Esophagus muscularis mucosa (tissue), 4 donors: ENCODE measurements around the gene SYNE1. TPM values are rescaled to one million over a fixed set of nuclear protein-coding genes. Genes with fewer than 3 reads are reported as not detected.

Source experiments
- DNase-seq: peaks from one replicate; pipeline ENCODE4 v3.0.0-alpha.2; 2017; ENCODE audit errors: extremely low spot score
- H3K27ac ChIP-seq, 4 donors: fragments of 200-600 bp; sonication (generic); replicated peaks in 1 of 4; 1 replicate in 3 of 4; 2 replicates in 1 of 4; pipeline ENCODE4 v1.5.1; 2016 to 2019; ENCODE audit warnings: mild to moderate bottlenecking in 1 of 4
- H3K27me3 ChIP-seq, 4 donors: fragments of 200-600 bp; sonication (generic); one replicate each; pipeline versions ENCODE4 v1.5.1 to v1.6.0; 2016 to 2019
- H3K36me3 ChIP-seq, 4 donors: fragments of 200-600 bp; sonication (generic); one replicate each; pipeline ENCODE4 v1.5.1; 2016 to 2019
- H3K4me1 ChIP-seq, 4 donors: fragments of 200-600 bp; sonication (generic); one replicate each; pipeline ENCODE4 v1.5.1; 2016 to 2019
- H3K4me3 ChIP-seq, 4 donors: fragments of 200-600 bp; sonication (generic); 1 replicate in 2 of 4; 2 replicates in 2 of 4; pipeline ENCODE4 v1.5.1; 2016 to 2019; ENCODE audit warnings: mild to moderate bottlenecking in 4 of 4, moderate library complexity in 1 of 4
- H3K9me3 ChIP-seq, 4 donors: fragments of 200-600 bp; sonication (generic); 1 replicate in 3 of 4; 2 replicates in 1 of 4; pipeline ENCODE4 v1.5.1; 2016 to 2019
- EP300 ChIP-seq: sonication (generic); formaldehyde crosslinking; IDR thresholded peaks from one replicate; pipeline ENCODE4 v1.6.1; 2017; ENCODE audit warnings: antibody characterized with exemption
- POLR2A ChIP-seq: fragments of 450-650 bp; IDR thresholded peaks from one replicate; pipeline ENCODE4 v1.6.1; 2017; ENCODE audit warnings: antibody characterized with exemption, moderate library complexity, mild to moderate bottlenecking, low read depth
- POLR2AphosphoS5 ChIP-seq, 2 donors: sonication (generic); formaldehyde crosslinking; IDR thresholded peaks; one replicate each; pipeline ENCODE4 v1.6.1; 2017; ENCODE audit warnings: antibody characterized with exemption in 2 of 2
- WGBS: methylation state at CpG from one replicate; pipeline ENCODE4 v1.1.5; 2018; 5-methylcytosine and 5-hydroxymethylcytosine counted together
- intact Hi-C: fragments of 100-400 bp; cut with DNase I; formaldehyde crosslinking; loops from one replicate; pipeline ENCODE4 v1.15.1; 2023
- total RNA-seq, 4 donors: library from RNA; depleted of rRNA; stranded (reverse); fragments of >200 nt; gene quantifications; one replicate each; pipeline versions ENCODE4 v1.1.0 to v1.2.1, GENCODE V29; 2016
- TF ChIP-seq, protein P1 (sequence below), 3 experiments: fragments of 200-600 bp in 2 of 3; fragments of 450-650 bp in 1 of 3; sonication (generic) in 2 of 3; IDR thresholded peaks; one replicate each; pipeline ENCODE4 v1.5.1; 2017 to 2019; ENCODE audit warnings: antibody characterized with exemption in 3 of 3, mild to moderate bottlenecking in 2 of 3, moderate library complexity in 1 of 3

SYNE1 gene
- total RNA-seq, 4 donors from 2014 or later = 151 to 196 (median 170) TPM

DNA sequence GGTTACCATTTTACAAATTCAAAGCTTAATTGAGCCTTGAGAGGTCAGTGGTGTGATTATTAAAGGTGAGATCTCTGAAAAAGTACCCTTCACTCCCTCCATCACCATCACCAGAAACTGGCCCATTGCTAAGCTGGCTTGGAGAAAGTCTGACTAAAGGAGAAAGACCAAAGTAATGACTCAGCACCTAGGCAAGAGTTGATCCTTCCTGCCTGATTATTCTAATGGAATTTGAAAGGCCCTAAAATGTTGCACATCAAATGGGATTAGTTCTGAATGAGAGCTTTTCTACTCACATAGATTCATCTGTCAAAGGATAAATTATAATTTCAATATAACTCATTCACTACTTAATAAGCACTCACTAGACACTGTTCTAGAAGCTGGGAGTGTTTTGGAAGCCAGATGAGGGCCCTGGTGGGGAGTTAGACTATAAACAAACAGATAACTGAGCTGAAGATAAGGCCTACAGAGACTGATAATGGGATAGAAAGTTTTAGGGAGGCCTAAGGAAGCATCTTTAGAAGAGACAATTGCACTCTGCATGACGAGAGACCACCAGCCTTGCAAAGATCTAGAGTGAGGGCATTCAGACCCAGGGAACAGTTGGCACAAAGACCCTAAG is 366.7 kb downstream of the SYNE1 start:
- Histone ChIP-seq H3K4me1 (peaks cover 54 to 90% (median 89%) of the 10 kb centered on the region in 4 donors), H3K36me3 (peaks cover 0 to 24% (median 7%) of the 10 kb centered on the region in 4 donors), H3K27ac (peak overlapping the region; percentile 77 to 83 (median 80)), H3K27me3 (no peaks in the 10 kb centered on the region), H3K9me3 (no peaks in the 10 kb centered on the region), H3K4me3 (no peak overlapping the region)
- no peak for TF ChIP-seq POLR2A
- TF ChIP-seq, protein P1, sequence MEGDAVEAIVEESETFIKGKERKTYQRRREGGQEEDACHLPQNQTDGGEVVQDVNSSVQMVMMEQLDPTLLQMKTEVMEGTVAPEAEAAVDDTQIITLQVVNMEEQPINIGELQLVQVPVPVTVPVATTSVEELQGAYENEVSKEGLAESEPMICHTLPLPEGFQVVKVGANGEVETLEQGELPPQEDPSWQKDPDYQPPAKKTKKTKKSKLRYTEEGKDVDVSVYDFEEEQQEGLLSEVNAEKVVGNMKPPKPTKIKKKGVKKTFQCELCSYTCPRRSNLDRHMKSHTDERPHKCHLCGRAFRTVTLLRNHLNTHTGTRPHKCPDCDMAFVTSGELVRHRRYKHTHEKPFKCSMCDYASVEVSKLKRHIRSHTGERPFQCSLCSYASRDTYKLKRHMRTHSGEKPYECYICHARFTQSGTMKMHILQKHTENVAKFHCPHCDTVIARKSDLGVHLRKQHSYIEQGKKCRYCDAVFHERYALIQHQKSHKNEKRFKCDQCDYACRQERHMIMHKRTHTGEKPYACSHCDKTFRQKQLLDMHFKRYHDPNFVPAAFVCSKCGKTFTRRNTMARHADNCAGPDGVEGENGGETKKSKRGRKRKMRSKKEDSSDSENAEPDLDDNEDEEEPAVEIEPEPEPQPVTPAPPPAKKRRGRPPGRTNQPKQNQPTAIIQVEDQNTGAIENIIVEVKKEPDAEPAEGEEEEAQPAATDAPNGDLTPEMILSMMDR (IDR thresholded peaks at IDR 0.05) = no peak
- TF ChIP-seq EP300 = no peak
- no peak for TF ChIP-seq POLR2AphosphoS5 (IDR thresholded peaks at IDR 0.05)
- whole genome bisulfite sequencing = 100% methylated on average over 1 of the region's 1 CpG
- no peak for DNase-seq
- intact Hi-C loops = no loop called here

DNA sequence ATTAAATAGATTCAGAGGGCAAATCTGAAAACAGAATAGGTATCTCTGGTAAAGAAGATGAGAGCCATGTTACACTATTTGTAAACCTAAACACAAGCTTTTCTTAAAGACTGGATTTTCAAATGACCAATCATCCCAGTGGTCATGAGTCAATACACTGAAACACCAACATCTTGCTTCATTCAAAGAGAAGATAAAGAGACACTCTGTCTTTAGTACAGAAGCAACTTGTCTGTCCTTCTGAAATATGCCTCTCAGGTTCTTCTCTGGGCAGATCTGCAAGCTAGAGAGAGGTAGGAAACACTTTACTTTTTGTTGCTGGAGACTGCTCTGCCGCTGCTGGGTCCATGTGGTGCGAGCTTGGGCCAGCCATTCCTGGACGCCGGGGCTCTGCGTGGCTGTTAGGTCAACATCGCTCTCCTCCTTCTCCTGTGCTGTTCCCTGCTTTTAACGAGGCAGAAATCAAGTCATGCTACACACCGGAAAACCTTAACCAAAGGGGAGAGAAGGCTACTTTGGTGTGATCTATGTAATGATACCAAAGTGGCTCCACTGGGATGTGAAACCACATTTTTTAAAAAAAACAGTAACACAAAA is 368.2 kb downstream of the SYNE1 start:
- TF ChIP-seq, protein P1 (IDR thresholded peaks at IDR 0.05) = no peak
- TF ChIP-seq POLR2A = no peak
- no peak for TF ChIP-seq EP300
- H3K9me3 ChIP-seq = no peaks in the 10 kb centered on the region
- peaks cover 53 to 83% (median 83%) of the 10 kb centered on the region in 4 donors for H3K4me1 ChIP-seq
- intact Hi-C loops = loop anchor here (5.0 to 10.0 kb wide), 3 partner anchors 62 to 504 kb away; no protein-coding TSS in a partner anchor
- WGBS = 91% methylated on average over 8 of the region's 8 CpGs
- peaks cover 0 to 26% (median 5%) of the 10 kb centered on the region in 4 donors for H3K36me3 ChIP-seq
- H3K27ac ChIP-seq = peak overlapping the region; percentile 77 to 83 (median 80)
- DNase-seq = no peak
- H3K27me3 ChIP-seq = no peaks in the 10 kb centered on the region
- H3K4me3 ChIP-seq = no peak overlapping the region

DNA sequence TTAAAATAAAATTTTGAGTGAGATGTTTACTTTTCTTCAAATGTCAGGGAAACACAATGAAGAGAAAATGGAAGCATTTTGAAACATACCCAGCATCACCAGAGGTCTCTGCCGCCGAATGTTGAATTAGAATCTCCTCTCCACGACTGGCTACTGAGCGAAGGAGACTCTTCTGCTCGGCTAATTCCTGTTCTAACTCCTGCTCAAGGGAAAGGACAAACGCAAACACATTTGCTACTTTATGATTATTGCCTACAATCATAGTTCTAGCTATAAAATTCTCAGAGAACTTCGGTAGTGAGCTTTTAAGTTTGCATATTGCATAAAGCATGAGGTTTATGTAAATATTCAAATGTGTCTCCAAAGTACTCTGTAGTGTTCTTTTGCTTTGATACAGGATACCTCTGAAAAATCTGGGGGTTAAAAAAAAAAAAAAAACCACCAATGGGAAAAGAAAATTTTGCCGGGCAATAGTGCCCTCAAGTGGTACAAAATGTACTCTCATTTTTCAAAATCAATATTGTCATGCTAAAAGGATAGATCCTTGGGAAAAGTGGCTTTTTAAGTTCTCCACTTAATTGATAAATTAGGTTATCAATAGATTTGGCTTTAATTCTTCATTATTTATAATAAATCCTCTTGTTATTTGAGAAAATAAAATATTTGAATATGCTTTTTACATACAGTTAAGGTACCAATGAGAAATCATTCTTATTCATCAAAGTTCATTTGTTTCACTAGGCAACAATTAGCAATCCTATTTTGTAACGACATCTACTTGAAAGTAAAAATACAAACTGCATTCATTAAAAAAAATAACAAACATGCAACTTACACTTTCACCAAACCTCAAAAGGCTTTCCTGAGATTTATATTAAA is 369.0 kb downstream of the SYNE1 start:
- Histone ChIP-seq H3K36me3 (peaks cover 0 to 33% (median 10%) of the 10 kb centered on the region in 4 donors), H3K9me3 (no peaks in the 10 kb centered on the region), H3K4me1 (peaks cover 46 to 76% (median 75%) of the 10 kb centered on the region in 4 donors), H3K27ac (peak overlapping the region; percentile 28 to 83 (median 80)), H3K4me3 (no peak overlapping the region), H3K27me3 (no peaks in the 10 kb centered on the region)
- DNase-seq = no peak
- no peak for TF ChIP-seq POLR2AphosphoS5 (IDR thresholded peaks at IDR 0.05)
- TF ChIP-seq, protein P1 (IDR thresholded peaks at IDR 0.05) = peak; percentile 48 to 57 (median 52)
- no peak for TF ChIP-seq POLR2A
- TF ChIP-seq EP300 = no peak
- 54% methylated on average over 9 of the region's 9 CpGs for WGBS
- intact Hi-C loops = loop anchor here (5.0 to 10.0 kb wide), 3 partner anchors 61 to 503 kb away; no protein-coding TSS in a partner anchor

DNA sequence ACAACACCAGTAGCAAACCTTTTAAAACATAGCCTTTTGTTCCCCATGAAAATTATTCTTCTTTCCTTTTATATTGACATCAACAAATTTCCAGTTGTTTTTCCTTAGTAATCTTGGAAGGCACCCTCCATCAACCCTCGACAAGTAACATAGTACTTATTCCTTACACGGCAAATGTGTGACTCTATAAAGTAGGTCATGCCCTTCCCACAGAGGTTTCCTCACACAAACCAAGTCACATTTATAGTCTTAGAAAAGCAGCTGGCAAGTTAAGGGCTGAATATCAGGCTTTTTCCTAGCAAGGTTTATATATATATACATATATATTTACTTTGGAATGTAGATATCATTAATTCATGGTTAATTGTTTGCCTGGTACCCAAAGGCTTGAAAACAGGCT is 371.5 kb downstream of the SYNE1 start:
- peak overlapping the region in 3 of 4 donors; percentile 0 to 17 (median 3) for H3K27ac ChIP-seq
- no peaks in the 10 kb centered on the region for H3K27me3 ChIP-seq
- no peak overlapping the region for H3K4me3 ChIP-seq
- intact Hi-C loops = loop anchor here (5.0 to 10.0 kb wide), 3 partner anchors 58 to 501 kb away; no protein-coding TSS in a partner anchor
- peaks cover 25 to 57% (median 55%) of the 10 kb centered on the region in 4 donors for H3K4me1 ChIP-seq
- 33% methylated on average over 2 of the region's 2 CpGs for WGBS
- TF ChIP-seq POLR2A (no peak), EP300 (no peak), POLR2AphosphoS5 (IDR thresholded peaks at IDR 0.05) (no peak)
- TF ChIP-seq, protein P1 (IDR thresholded peaks at IDR 0.05) = no peak
- DNase-seq = no peak
- peaks cover 0 to 58% (median 24%) of the 10 kb centered on the region in 4 donors for H3K36me3 ChIP-seq
- H3K9me3 ChIP-seq = no peaks in the 10 kb centered on the region
